HG03460 (cell line): ENCODE results near the gene PKIB.
"Not testable (repeated sequence)": the region's sequence is repeated elsewhere in the genome, so short reads cannot be mapped to it uniquely, and the experiment has no call there.

ENCODE experiments used
- ATAC-seq: cut with Tn5 transposase; IDR thresholded peaks from one replicate; pipeline ENCODE4 v1.9.1; 2021; ENCODE audit not compliant: unreplicated experiment

PKIB gene

DNA sequence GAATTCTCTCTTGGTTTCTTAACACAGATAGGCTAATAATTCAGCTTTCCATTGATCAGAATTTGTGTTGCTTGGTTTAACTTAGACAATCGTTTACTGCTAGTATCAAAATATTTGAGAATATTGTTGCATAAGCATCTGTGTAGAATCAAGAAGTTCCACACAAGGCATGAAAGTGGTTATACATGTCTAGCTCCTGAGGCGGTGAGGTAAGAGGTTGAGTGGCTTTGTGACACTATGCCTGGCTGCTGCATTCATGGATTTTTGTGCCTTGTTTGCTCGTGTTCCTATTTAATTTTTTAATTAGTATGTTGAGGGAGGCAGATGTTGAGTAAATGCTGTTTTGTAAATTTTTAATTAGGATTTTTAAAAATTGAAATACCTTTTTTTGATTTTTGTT is 10.2 kb downstream of the PKIB start:
- ATAC-seq = no peak

- no peak for ATAC-seq
Observed at GRCh38 chr6:122620902-122621301, 10.7 kb downstream of the PKIB start.

DNA sequence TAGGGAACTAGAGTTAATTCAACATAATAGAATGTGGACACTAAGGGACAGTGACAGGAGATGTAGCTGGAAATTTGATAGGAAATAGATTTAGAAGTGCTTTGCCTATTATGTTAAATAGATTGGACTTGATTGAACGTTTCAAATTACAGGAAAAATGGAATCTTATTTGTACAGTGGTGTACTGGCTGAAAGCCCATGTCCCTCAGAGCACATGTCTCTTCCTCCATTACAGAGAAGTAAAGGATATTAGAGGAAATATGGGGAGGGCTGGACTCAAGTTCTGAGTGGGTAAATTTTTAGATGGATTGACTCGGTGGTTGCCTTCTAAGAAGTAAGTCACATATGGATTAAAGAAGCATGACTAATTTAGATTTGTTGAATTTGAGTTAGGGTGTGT is 11.4 kb downstream of the PKIB start:
- ATAC-seq = no peak

DNA sequence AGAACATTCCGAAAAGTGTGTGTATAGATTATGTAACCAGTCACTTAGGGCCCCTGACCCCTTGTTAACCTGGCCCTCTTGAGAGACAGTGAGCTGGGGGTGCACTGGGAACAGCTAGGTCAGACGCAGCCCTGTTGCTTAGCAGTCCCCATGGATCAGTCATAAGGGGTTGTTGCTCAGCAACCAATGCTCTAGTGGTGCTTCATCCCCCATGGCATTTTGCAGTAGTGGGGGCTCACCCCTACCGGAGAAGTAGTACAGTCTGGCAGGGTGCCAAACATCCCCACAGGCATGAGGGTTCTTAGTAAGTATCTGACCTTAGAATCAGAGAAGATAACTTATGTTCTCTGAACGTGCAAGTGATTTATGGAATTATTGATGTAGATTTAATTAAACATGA is 12.3 kb downstream of the PKIB start:
- no peak for ATAC-seq

DNA sequence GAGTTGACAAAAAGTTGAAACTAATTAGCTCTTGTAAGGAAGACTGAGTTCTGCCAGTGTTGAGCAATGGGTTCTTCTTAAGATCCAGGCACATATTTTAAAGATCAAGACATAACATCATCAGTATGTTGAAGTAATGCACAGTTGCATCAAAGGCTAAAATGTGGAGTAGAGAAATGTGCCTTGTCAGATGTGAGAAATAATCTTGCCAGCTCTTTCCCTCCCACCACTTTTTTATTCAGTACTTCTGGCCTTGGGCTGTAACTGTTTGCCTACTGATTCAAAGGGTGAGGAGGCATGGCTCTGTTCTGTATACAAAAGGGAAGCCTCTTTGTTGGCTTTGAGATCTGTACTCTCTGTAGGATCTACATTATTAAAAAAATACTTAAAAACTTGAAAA is 13.1 kb downstream of the PKIB start:
- no peak for ATAC-seq

DNA sequence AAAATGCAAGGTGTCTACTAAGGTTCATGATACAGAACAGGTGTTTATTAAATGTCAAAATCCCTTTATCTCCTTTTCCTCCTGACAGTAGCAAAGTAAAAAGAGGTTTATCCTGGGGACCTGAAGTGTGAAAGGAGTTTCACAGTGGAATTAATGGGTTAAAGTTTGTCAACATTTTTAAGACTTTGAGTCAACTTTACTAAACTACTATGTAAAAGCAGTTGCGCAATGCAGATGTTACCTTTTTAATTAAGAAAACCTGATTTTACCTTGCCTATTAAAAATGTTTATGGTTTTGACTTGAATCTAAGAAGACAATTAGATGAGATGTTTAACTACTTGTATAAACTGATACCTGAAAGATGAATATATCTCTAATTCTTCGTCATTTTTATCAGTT is 14.6 kb downstream of the PKIB start:
- no peak for ATAC-seq

- no peak for ATAC-seq
Observed at GRCh38 chr6:122628714-122629113, 18.5 kb downstream of the PKIB start.

GRCh38 chr6:122631571-122632249 is 21.5 kb downstream of the PKIB start:
- no peak for ATAC-seq

DNA sequence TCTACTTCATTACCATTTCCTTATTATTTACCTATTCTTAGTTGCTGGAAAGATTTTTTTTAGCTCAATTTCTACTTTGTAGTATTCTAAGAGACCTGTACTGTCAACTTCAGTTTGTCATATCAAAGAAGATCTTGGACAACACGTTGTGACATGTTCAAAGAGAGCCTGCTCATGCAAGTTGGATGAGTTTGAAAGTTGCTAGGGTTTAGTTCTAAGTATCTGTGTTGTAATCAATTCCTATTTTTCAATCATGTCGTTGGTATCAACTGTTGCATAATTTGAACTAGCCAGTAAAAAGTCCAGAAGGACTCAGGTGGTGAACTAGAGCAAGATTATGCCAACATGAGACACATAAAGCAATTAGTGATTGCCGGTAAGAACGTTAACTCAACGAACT is 30.2 kb downstream of the PKIB start:
- no peak for ATAC-seq

DNA sequence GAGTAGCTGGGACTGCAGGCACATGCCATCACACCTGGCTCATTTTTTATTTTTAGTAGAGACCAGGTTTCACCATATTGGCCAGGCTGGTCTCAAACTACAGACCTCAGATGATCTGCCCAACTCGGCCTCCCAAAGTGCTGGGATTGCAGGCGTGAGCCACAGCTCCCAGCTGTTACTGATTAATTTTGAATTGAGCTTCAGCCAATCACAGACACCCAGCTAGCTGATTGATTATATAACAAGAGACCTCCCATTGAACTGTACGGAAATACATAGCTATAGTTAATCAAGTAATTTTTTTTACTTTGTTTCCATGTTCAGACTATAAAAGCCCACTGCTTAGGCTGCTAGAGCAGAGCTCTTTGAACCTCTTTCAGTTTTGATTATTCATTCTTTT is 31.6 kb downstream of the PKIB start:
- no peak for ATAC-seq

- ATAC-seq = not testable (repeated sequence)
Observed at GRCh38 chr6:122642604-122643003, 32.4 kb downstream of the PKIB start.

- ATAC-seq = no peak
Observed at GRCh38 chr6:122645256-122645655, 35.1 kb downstream of the PKIB start.

DNA sequence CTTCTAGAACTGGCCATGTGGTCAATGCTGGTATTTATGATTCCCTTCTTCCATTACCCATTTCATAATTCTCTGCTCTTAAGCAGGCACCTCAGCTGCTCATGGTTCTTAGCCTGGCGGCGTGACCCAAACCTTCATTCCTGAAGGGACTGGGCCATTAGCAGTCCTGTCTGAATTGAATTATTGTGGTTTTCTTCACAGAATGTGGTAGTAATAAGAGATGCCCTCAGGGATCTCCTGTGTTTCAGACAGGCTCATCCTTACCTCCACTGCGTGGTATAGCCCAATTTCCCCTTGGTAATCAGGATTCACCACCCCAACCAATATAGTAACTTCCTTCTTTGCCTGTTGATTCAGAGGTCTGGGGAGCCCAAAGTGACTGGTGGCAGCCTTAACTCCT is 37.6 kb downstream of the PKIB start:
- no peak for ATAC-seq

DNA sequence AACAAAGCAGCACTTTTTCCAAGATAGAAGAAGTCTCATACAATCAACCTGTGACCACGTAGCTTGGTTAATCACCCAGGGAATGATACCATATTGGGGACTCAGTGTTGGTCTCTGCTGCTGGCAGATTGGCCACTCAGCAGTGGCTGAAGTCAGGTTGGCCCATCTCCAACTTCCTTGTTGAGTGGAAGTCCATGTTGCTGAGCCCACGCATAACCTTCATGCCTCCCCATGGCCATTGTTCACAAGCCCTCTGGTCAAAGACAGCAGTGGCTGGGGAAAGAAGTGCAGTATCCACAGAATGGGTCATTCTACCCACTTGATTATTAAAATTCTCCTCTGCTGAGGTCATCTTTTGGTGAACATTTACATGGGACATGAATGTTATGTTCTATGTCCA is 38.5 kb downstream of the PKIB start:
- ATAC-seq = no peak

GRCh38 chr6:122649701-122650100 is 39.5 kb downstream of the PKIB start:
- no peak for ATAC-seq

DNA sequence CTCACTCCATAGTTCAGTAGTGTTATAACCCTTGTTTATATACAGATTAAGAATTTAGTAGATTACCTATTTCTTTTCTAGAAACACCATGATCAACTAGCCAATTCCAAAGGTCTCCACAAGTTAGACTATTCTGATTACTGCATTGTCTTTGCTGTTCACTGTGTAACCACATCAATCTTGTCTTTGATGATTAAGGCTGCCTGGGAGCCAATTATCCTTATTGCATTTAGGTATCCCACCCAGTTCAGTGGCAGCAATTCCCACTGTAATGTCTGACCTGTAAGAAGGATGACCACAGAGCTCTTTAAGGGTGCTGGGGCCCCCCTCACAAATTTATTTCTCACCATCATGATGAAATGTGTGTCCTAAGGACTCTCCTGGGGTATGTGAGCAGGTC is 40.2 kb downstream of the PKIB start:
- no peak for ATAC-seq

- ATAC-seq = no peak
Observed at GRCh38 chr6:122651031-122651430, 40.8 kb downstream of the PKIB start.

- ATAC-seq = no peak
Observed at GRCh38 chr6:122651604-122652003, 41.4 kb downstream of the PKIB start.

DNA sequence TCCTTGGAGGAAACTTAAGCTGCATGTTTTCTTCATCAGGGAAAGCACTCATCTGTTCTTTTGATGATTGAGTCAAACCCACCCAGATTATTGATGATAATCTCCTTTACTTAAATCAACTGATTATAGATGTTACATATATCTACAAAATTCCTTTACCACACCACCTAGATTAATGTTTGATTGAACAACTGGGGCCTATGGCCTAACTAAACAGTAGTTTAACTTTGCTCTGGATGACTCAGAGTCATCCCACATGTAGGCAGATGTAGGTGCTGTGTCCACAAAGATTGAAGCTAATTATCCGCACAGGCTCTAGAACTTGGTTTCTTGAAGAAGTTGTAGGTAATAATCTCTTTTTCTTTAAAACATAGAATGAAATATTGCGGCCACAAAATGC is 42.2 kb downstream of the PKIB start:
- ATAC-seq = no peak

DNA sequence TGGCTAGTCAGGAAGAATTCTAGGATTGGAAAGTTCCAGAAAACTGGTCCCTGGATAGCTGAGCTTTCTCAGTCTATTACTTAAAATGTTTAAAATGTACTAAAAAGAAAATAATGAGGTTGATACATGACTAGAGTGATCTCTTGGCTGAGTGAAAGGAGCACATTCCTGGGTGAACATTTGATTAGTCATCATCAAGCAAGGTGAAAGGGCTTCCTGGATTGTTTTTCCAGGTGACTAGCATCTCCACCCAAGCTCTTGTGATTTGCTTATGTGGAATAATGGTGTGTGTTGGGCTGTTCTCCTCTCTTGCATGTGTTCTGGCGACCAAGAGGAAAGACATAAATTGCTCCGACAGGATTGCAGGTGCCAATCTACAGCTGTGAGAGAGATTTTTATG is 42.9 kb downstream of the PKIB start:
- ATAC-seq = no peak

- no peak for ATAC-seq
Observed at GRCh38 chr6:122654012-122654411, 43.8 kb downstream of the PKIB start.

- ATAC-seq = no peak
Observed at GRCh38 chr6:122657601-122658000, 47.4 kb downstream of the PKIB start.

GRCh38 chr6:122660296-122660695 is 50.1 kb downstream of the PKIB start:
- ATAC-seq = no peak

- ATAC-seq = no peak
Observed at GRCh38 chr6:122663981-122664380, 53.8 kb downstream of the PKIB start.
